ENCODE results near the gene ZNF23.

ZNF23 gene

GRCh38 chr16:71404364-71404763, 57.7 kb downstream of the ZNF23 start:
- Histone ChIP-seq H3K27ac (no peak overlapping the region), H3K4me3 (ENCODE audit: low read depth, low read length) (no peak overlapping the region), H3K36me3 (replicated peaks) (no peaks in the 10 kb centered on the region), H3K27me3 (replicated peaks) (no peaks in the 10 kb centered on the region)
- TF ChIP-seq CTCF (IDR thresholded peaks at IDR 0.05; ENCODE audit: low read depth, low read length, missing control alignments), result no peak
- in situ Hi-C loops (cut with HindIII; ENCODE audit: low pct_ligation_motif_present, low sequenced_read_pairs), result no loop called here
- no peak for DNase-seq

- no peak for DNase-seq
- no peak overlapping the region for H3K4me3 ChIP-seq (ENCODE audit: low read depth, low read length)
- no peaks in the 10 kb centered on the region for H3K36me3 ChIP-seq (replicated peaks)
- H3K27ac ChIP-seq, result no peak overlapping the region
- H3K27me3 ChIP-seq (replicated peaks), result no peaks in the 10 kb centered on the region
- no peak for TF ChIP-seq CTCF (IDR thresholded peaks at IDR 0.05; ENCODE audit: low read depth, low read length, missing control alignments)
- in situ Hi-C loops (cut with HindIII; ENCODE audit: low pct_ligation_motif_present, low sequenced_read_pairs), result no loop called here
Observed at GRCh38 chr16:71402674-71403073, 59.4 kb downstream of the ZNF23 start.

GRCh38 chr16:71402007-71402406, 60.0 kb downstream of the ZNF23 start:
- Histone ChIP-seq H3K36me3 (replicated peaks) (no peaks in the 10 kb centered on the region), H3K27me3 (replicated peaks) (no peaks in the 10 kb centered on the region), H3K4me3 (ENCODE audit: low read depth, low read length) (no peak overlapping the region), H3K27ac (no peak overlapping the region)
- DNase-seq, result no peak
- no peak for TF ChIP-seq CTCF (IDR thresholded peaks at IDR 0.05; ENCODE audit: low read depth, low read length, missing control alignments)
- in situ Hi-C loops (cut with HindIII; ENCODE audit: low pct_ligation_motif_present, low sequenced_read_pairs), result no loop called here

- in situ Hi-C loops (cut with HindIII; ENCODE audit: low pct_ligation_motif_present, low sequenced_read_pairs), result no loop called here
- no peak overlapping the region for H3K4me3 ChIP-seq (ENCODE audit: low read depth, low read length)
- H3K27me3 ChIP-seq (replicated peaks), result no peaks in the 10 kb centered on the region
- TF ChIP-seq CTCF (IDR thresholded peaks at IDR 0.05; ENCODE audit: low read depth, low read length, missing control alignments), result no peak
- DNase-seq, result no peak
- H3K27ac ChIP-seq, result no peak overlapping the region
- no peaks in the 10 kb centered on the region for H3K36me3 ChIP-seq (replicated peaks)
Observed at GRCh38 chr16:71399801-71400563, 62.1 kb downstream of the ZNF23 start.
